Activated naive CD4-positive, alpha-beta T cell treated with anti-CD3 and anti-CD28 coated beads, Interleukin-2, amount 50 U/mL, for 16 hours (primary cell): ENCODE results near the gene COG8.
"Not testable (repeated sequence)": the region's sequence is repeated elsewhere in the genome, so short reads cannot be mapped to it uniquely, and the experiment has no call there.

Experiments used
- DNase-seq: peaks from one replicate; pipeline ENCODE4 v3.0.0-alpha.2; 2020

Gene COG8

GRCh38 chr16:69339289-69340094 is at the start of gene COG8, which contains the start of gene NIP7:
TSS of gene COG8 (minus strand) at chr16:69339564. CDS start at chr16:69339552, 12 bp downstream.
TSS of gene NIP7 (plus strand) at chr16:69339772. CDS start at chr16:69339830, 58 bp downstream.
- DNase-seq: peak; percentile 90

- no peak for DNase-seq
Observed at GRCh38 chr16:69386596-69386995, 47.2 kb upstream of the COG8 start.

- no peak for DNase-seq
Observed at GRCh38 chr16:69384974-69385373, 45.6 kb upstream of the COG8 start.

- no peak for DNase-seq
Observed at GRCh38 chr16:69382421-69382820, 43.1 kb upstream of the COG8 start.

GRCh38 chr16:69381231-69381630 is 41.9 kb upstream of the COG8 start:
- no peak for DNase-seq

- no peak for DNase-seq
Observed at GRCh38 chr16:69378760-69379159, 39.4 kb upstream of the COG8 start.

GRCh38 chr16:69378036-69378435 is 38.7 kb upstream of the COG8 start:
- no peak for DNase-seq

- no peak for DNase-seq
Observed at GRCh38 chr16:69376393-69377059, 37.2 kb upstream of the COG8 start.

- no peak for DNase-seq
Observed at GRCh38 chr16:69373019-69373418, 33.7 kb upstream of the COG8 start.

- DNase-seq: no peak
Observed at GRCh38 chr16:69371564-69371963, 32.2 kb upstream of the COG8 start.

- DNase-seq: no peak
Observed at GRCh38 chr16:69368866-69369265, 29.5 kb upstream of the COG8 start.

GRCh38 chr16:69367980-69368379 is 28.6 kb upstream of the COG8 start:
- DNase-seq: no peak

- DNase-seq: no peak
Observed at GRCh38 chr16:69366431-69366830, 27.1 kb upstream of the COG8 start.

- DNase-seq: no peak
Observed at GRCh38 chr16:69365901-69366300, 26.5 kb upstream of the COG8 start.

GRCh38 chr16:69364088-69364487 is 24.7 kb upstream of the COG8 start:
- no peak for DNase-seq

- DNase-seq: no peak
Observed at GRCh38 chr16:69363281-69363717, 23.9 kb upstream of the COG8 start.

- not testable (repeated sequence) for DNase-seq
Observed at GRCh38 chr16:69360070-69360469, 20.7 kb upstream of the COG8 start.

GRCh38 chr16:69351309-69352027 is 12.1 kb upstream of the COG8 start, which contains the start of gene TMED6:
TSS of gene TMED6 (minus strand) at chr16:69351786. CDS start at chr16:69351753, 33 bp downstream.
- no peak for DNase-seq

GRCh38 chr16:69350536-69351133 is 11.3 kb upstream of the COG8 start:
- no peak for DNase-seq

GRCh38 chr16:69349536-69349935 is 10.2 kb upstream of the COG8 start:
- DNase-seq: no peak

- no peak for DNase-seq
Observed at GRCh38 chr16:69348222-69348621, 8.9 kb upstream of the COG8 start.

- no peak for DNase-seq
Observed at GRCh38 chr16:69346683-69347082, 7.3 kb upstream of the COG8 start.

- DNase-seq: no peak
Observed at GRCh38 chr16:69345923-69346322, 6.6 kb upstream of the COG8 start.
